Esophagus squamous epithelium (tissue), 5 donors: ENCODE results near the gene CDKL5. TPM values are rescaled to one million over a fixed set of nuclear protein-coding genes. Genes with fewer than 3 reads are reported as not detected.

Source experiments
- DNase-seq: peaks from one replicate; lab custom pipeline; 2025; lab: John Stamatoyannopoulos, UW
- H3K27ac ChIP-seq, 4 donors: fragments of 200-600 bp; sonication (generic); one replicate each; pipeline ENCODE4 v1.5.1; 2016 to 2019; ENCODE audit warnings: mild to moderate bottlenecking in 1 of 4
- H3K27me3 ChIP-seq, 4 donors: fragments of 200-600 bp; sonication (generic); 1 replicate in 3 of 4; 2 replicates in 1 of 4; pipeline versions ENCODE4 v1.5.1 to v1.6.0; 2017 to 2021; ENCODE audit warnings: antibody characterized with exemption in 1 of 4
- H3K36me3 ChIP-seq, 3 donors: fragments of 200-600 bp; sonication (generic); one replicate each; pipeline ENCODE4 v1.5.1; 2016 to 2019
- H3K4me1 ChIP-seq, 3 donors: fragments of 200-600 bp; sonication (generic); one replicate each; pipeline ENCODE4 v1.5.1; 2017 to 2019
- H3K4me3 ChIP-seq, 4 donors: fragments of 200-600 bp; sonication (generic); 1 replicate in 3 of 4; 2 replicates in 1 of 4; pipeline ENCODE4 v1.5.1; 2016 to 2019; ENCODE audit warnings: mild to moderate bottlenecking in 2 of 4, moderate library complexity in 1 of 4
- H3K9me3 ChIP-seq, 3 donors: fragments of 200-600 bp; sonication (generic); one replicate each; pipeline ENCODE4 v1.5.1; 2016 to 2019
- CTCF ChIP-seq, 6 experiments: fragments of 450-650 bp in 4 of 6; fragments of 200-600 bp in 2 of 6; sonication (generic) in 2 of 6; IDR thresholded peaks; one replicate each; pipeline ENCODE4 v1.5.1; 2016 to 2019; ENCODE audit warnings: antibody characterized with exemption in 6 of 6, mild to moderate bottlenecking in 4 of 6, moderate library complexity in 4 of 6
- POLR2A ChIP-seq, 4 donors: fragments of 450-650 bp; IDR thresholded peaks; one replicate each; pipeline ENCODE4 v1.6.1; 2017; ENCODE audit warnings: antibody characterized with exemption in 4 of 4, mild to moderate bottlenecking in 4 of 4, moderate library complexity in 3 of 4
- WGBS, 2 donors: methylation state at CpG; one replicate each; pipeline ENCODE4 v1.1.5; 2018; 5-methylcytosine and 5-hydroxymethylcytosine counted together
- intact Hi-C: fragments of 100-400 bp; cut with DNase I; formaldehyde crosslinking; loops from one replicate; pipeline ENCODE4 v1.15.0; 2022
- total RNA-seq, 4 donors: library from RNA; depleted of rRNA; stranded (reverse); fragments of >200 nt; gene quantifications; one replicate each; pipeline ENCODE4 v1.1.0, GENCODE V29; 2016
- donor health status: DM: yes; HTN: yes; CAD: no.

Gene CDKL5
- total RNA-seq, 4 donors from 2014 or later = 4.9 to 11.7 (median 7.8) TPM

DNA sequence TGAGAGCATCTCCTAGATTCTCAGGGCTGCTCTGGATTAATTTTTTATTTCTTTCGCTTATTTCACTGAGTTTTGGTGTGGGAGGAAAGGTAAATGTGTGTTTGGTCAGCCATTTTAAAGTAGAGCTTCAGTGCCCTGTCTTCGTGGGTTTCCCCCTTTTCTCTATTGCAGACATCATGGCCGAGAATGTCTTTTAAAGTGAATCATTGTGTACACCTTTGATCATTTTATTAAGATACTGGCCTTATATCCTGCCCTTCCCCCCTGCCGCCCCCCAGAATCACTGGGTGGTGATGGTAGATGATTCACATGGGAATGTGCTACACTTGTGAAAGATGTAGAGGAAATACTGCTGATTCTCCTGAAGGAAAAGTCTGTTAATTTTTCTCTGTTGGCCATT, 23.8 kb downstream of the CDKL5 start:
- DNase-seq = no peak
- 79 to 85% methylated on average over 2 to 4 of the region's 4 CpGs for WGBS, 2 donors
- Histone ChIP-seq H3K27me3 (no peaks in the 10 kb centered on the region), H3K4me3 (no peak overlapping the region), H3K27ac (no peak overlapping the region), H3K4me1 (no peaks in the 10 kb centered on the region), H3K36me3 (no peaks in the 10 kb centered on the region), H3K9me3 (no peaks in the 10 kb centered on the region)
- TF ChIP-seq CTCF (IDR thresholded peaks at IDR 0.05) (no peak), POLR2A (IDR thresholded peaks at IDR 0.05) (no peak)
- intact Hi-C loops = no loop called here

DNA sequence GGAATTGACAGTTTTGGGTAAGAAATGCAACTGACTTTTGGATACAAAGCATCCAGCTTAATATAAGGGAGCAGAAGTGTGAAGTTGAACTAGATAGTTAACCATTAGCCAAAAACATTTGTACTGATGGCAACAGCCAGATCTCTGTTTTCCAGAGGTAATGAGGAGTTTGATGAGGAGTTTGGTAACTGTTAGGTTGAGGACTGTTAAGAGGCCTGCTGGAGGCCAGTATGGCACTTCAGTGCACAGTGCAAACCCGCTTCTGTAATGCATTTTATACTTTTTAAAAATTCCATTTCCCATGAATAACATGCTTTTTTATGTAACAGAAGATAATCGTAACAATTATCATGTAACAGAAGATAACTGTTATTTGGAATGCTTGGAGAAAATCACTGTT, 30.0 kb downstream of the CDKL5 start:
- Histone ChIP-seq H3K4me3 (no peak overlapping the region), H3K27ac (no peak overlapping the region), H3K27me3 (no peaks in the 10 kb centered on the region), H3K36me3 (no peaks in the 10 kb centered on the region), H3K9me3 (no peaks in the 10 kb centered on the region), H3K4me1 (no peaks in the 10 kb centered on the region)
- 66 to 71% methylated on average over 2 of the region's 2 CpGs for WGBS, 2 donors
- DNase-seq = no peak
- TF ChIP-seq CTCF (IDR thresholded peaks at IDR 0.05) (no peak), POLR2A (IDR thresholded peaks at IDR 0.05) (no peak)
- intact Hi-C loops = no loop called here

- H3K4me1 ChIP-seq = no peaks in the 10 kb centered on the region
- DNase-seq = no peak
- H3K4me3 ChIP-seq = no peak overlapping the region
- H3K27ac ChIP-seq = no peak overlapping the region
- TF ChIP-seq CTCF (IDR thresholded peaks at IDR 0.05) (no peak), POLR2A (IDR thresholded peaks at IDR 0.05) (no peak)
- H3K9me3 ChIP-seq = no peaks in the 10 kb centered on the region
- 73 to 82% methylated on average over 2 of the region's 2 CpGs for WGBS, 2 donors
- no peaks in the 10 kb centered on the region for H3K27me3 ChIP-seq
- intact Hi-C loops = no loop called here
- no peaks in the 10 kb centered on the region for H3K36me3 ChIP-seq
Observed at GRCh38 chrX:18457000-18457399, 31.6 kb downstream of the CDKL5 start.

DNA sequence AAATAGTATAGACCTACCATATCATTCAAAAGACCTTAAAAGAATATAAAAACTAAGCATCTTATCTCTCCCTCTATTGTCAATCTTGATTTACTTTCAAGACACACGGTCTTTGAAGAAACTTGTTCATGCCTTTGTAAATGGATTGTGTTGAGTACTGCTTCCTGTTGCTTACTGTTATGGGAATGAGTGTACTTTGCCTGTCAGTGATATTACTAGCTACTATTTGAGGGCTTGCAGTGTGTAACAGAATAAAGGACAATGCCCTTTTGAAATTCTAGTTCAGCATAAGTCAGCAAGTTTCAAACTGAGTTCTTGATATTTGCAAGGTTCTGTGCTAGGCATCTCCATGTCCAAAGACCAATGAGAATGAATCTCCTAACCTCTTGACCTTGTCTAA, 36.0 kb downstream of the CDKL5 start:
- intact Hi-C loops = no loop called here
- DNase-seq = no peak
- Histone ChIP-seq H3K4me1 (no peaks in the 10 kb centered on the region), H3K36me3 (no peaks in the 10 kb centered on the region), H3K27me3 (no peaks in the 10 kb centered on the region), H3K27ac (no peak overlapping the region), H3K4me3 (no peak overlapping the region), H3K9me3 (no peaks in the 10 kb centered on the region)
- WGBS, 2 donors = 50 to 58% methylated on average over 1 of the region's 1 CpG
- TF ChIP-seq CTCF (IDR thresholded peaks at IDR 0.05) (no peak), POLR2A (IDR thresholded peaks at IDR 0.05) (no peak)

DNA sequence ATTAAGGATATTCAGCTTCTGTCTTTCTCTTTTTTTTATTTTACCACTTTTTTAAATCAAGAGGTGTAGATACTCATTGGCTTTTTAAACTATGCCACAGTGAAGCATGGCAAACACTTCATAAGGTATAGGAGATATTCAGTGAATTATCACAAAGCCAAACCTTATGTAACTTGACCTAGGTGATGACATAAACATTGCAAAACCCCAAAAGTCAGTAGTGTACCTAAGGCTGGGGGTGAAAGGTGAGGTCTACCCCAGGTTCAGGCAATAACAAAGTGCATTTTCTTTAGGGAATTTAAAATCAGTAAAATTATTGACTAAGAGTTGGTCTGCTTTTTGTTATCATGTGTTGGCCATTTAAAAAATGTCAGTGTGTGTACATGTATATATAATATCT, 39.1 kb downstream of the CDKL5 start:
- no peak overlapping the region for H3K27ac ChIP-seq
- no peaks in the 10 kb centered on the region for H3K9me3 ChIP-seq
- no peak overlapping the region for H3K4me3 ChIP-seq
- no peak for DNase-seq
- H3K4me1 ChIP-seq = no peaks in the 10 kb centered on the region
- TF ChIP-seq POLR2A (IDR thresholded peaks at IDR 0.05) = no peak
- TF ChIP-seq CTCF (IDR thresholded peaks at IDR 0.05) = no peak
- no peaks in the 10 kb centered on the region for H3K36me3 ChIP-seq
- intact Hi-C loops = no loop called here
- no peaks in the 10 kb centered on the region for H3K27me3 ChIP-seq
